Measurements from ENCODE around the gene SDR42E2.

The SDR42E2 gene

DNA sequence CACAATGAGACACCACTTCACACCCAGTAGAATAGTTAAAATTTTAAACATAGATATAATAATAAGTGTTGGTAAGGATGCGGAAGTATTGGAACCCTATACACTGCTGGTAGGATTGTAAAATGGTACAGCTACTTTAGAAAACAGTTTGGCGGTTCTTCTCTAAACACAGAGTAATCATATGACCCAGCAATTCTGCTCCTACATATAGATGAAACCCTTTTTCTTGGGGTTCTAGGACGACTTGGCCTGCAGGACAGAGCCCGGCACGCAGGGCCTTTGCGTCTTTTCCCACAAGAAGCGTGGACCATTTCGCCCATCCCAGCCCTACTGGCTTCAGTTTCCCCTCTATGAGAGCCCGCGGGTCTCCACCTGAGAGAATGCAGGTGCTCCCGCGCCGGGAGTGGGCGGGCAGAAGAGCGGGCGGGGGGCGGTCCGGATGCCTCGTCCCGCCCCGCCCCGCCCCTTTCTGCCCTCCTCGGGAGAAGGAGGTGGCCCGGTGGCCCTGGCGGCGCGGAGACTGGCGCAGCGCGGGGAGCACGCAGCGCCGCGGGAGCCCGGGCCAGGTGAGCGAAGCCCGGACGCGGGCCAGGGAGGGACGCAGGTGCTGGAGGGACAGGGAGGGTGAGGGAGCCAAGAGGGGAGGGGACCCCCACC lies at the start of gene SDR42E2:
Gene SDR42E2 (plus strand): TSS at position 508 of the 657 bp plus-strand sequence. CDS start 3,077 bp downstream, outside the sequence.
- H3K36me3 ChIP-seq (replicated peaks), result no peaks in the 10 kb centered on the region
- peaks cover 20% of the 10 kb centered on the region for H3K27me3 ChIP-seq (replicated peaks)
- no peak within 1 kb of the TSS for H3K4me3 ChIP-seq (ENCODE audit: low read depth, low read length)
- TF ChIP-seq, protein P1, sequence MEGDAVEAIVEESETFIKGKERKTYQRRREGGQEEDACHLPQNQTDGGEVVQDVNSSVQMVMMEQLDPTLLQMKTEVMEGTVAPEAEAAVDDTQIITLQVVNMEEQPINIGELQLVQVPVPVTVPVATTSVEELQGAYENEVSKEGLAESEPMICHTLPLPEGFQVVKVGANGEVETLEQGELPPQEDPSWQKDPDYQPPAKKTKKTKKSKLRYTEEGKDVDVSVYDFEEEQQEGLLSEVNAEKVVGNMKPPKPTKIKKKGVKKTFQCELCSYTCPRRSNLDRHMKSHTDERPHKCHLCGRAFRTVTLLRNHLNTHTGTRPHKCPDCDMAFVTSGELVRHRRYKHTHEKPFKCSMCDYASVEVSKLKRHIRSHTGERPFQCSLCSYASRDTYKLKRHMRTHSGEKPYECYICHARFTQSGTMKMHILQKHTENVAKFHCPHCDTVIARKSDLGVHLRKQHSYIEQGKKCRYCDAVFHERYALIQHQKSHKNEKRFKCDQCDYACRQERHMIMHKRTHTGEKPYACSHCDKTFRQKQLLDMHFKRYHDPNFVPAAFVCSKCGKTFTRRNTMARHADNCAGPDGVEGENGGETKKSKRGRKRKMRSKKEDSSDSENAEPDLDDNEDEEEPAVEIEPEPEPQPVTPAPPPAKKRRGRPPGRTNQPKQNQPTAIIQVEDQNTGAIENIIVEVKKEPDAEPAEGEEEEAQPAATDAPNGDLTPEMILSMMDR (IDR thresholded peaks at IDR 0.05; ENCODE audit: low read depth, low read length, missing control alignments), result no peak
- in situ Hi-C loops (cut with HindIII; ENCODE audit: low pct_ligation_motif_present, low sequenced_read_pairs), result no loop called here
- H3K27ac ChIP-seq, result no peak within 1 kb of the TSS
- DNase-seq, result no peak

DNA sequence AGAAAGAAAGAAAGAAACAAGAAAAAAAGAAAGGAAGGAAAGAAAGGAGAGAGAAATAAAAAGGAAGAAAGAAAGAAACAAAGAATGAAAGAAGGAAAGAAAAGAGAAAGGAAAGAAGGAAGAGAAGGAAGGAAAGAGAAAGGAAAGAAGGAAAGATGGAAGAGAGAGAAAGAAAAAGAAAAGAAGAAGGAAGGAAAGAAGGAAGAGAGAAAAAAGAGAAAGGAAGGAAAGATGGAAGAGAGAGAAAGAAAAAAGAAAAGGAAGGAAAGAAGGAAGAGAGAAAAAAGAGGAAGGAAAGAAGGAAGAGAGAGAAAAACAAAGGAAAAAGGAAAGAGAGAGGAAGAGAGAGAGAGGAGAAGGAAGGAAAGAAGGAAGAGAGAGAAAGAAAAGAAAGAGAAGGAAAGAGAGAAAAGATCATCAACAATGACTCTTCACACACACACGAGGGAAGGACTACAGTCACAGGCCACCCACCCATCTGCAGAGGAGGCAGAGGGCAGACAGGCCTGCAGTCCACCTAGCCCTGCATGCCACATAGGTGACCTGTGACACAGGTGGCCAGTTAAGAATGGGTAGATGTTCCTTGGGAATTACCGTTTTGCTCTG lies 46.1 kb upstream of the SDR42E2 start:
- Histone ChIP-seq H3K27ac (no peak overlapping the region), H3K36me3 (replicated peaks) (no peaks in the 10 kb centered on the region), H3K4me3 (ENCODE audit: low read depth, low read length) (no peak overlapping the region), H3K27me3 (replicated peaks) (no peaks in the 10 kb centered on the region)
- in situ Hi-C loops (cut with HindIII; ENCODE audit: low pct_ligation_motif_present, low sequenced_read_pairs), result no loop called here
- no peak for DNase-seq
- TF ChIP-seq, protein P1 (IDR thresholded peaks at IDR 0.05; ENCODE audit: low read depth, low read length, missing control alignments), result no peak

- H3K27me3 ChIP-seq (replicated peaks), result no peaks in the 10 kb centered on the region
- DNase-seq, result no peak
- no peak overlapping the region for H3K4me3 ChIP-seq (ENCODE audit: low read depth, low read length)
- TF ChIP-seq, protein P1 (IDR thresholded peaks at IDR 0.05; ENCODE audit: low read depth, low read length, missing control alignments), result no peak
- H3K27ac ChIP-seq, result no peak overlapping the region
- H3K36me3 ChIP-seq (replicated peaks), result no peaks in the 10 kb centered on the region
- in situ Hi-C loops (cut with HindIII; ENCODE audit: low pct_ligation_motif_present, low sequenced_read_pairs), result no loop called here
Measured at GRCh38 chr16:22117609-22118008, 44.7 kb upstream of the SDR42E2 start.

GRCh38 chr16:22120440-22120839 lies 41.9 kb upstream of the SDR42E2 start:
- Histone ChIP-seq H3K27me3 (replicated peaks) (no peaks in the 10 kb centered on the region), H3K36me3 (replicated peaks) (no peaks in the 10 kb centered on the region), H3K27ac (no peak overlapping the region), H3K4me3 (ENCODE audit: low read depth, low read length) (no peak overlapping the region)
- TF ChIP-seq, protein P1 (IDR thresholded peaks at IDR 0.05; ENCODE audit: low read depth, low read length, missing control alignments), result no peak
- no peak for DNase-seq
- in situ Hi-C loops (cut with HindIII; ENCODE audit: low pct_ligation_motif_present, low sequenced_read_pairs), result no loop called here

DNA sequence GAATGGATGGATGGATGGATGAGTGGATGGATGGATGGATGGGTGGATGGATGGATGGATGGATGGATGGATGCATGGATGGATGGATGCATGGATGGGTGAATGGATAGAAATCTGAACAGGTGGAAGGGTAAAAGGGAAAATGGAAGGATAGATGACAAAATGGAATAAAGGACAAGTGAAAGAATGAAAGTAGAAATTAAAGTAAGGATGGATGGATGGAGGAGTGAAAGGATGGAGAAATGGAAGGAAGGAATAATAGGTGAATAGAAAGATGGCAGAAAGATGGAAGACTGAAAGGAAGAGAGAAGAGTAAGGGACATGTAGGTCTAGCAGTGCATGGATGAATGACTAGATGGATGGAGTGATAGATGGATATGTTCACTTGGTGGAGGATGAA lies 40.1 kb upstream of the SDR42E2 start:
- Histone ChIP-seq H3K27ac (no peak overlapping the region), H3K27me3 (replicated peaks) (no peaks in the 10 kb centered on the region), H3K4me3 (ENCODE audit: low read depth, low read length) (no peak overlapping the region), H3K36me3 (replicated peaks) (no peaks in the 10 kb centered on the region)
- no peak for DNase-seq
- in situ Hi-C loops (cut with HindIII; ENCODE audit: low pct_ligation_motif_present, low sequenced_read_pairs), result no loop called here
- TF ChIP-seq, protein P1 (IDR thresholded peaks at IDR 0.05; ENCODE audit: low read depth, low read length, missing control alignments), result no peak

All from brain microvascular endothelial cell (primary cell).